HG03095 (cell line): Measurements from ENCODE around the gene MSI2.

Experiments used
- ATAC-seq: cut with Tn5 transposase; IDR thresholded peaks from one replicate; pipeline ENCODE4 v1.9.1; 2021; ENCODE audit warnings: moderate library complexity; ENCODE audit not compliant: unreplicated experiment

MSI2 gene

GRCh38 chr17:57269052-57269451 lies 12.7 kb downstream of the MSI2 start:
- ATAC-seq, result no peak

DNA sequence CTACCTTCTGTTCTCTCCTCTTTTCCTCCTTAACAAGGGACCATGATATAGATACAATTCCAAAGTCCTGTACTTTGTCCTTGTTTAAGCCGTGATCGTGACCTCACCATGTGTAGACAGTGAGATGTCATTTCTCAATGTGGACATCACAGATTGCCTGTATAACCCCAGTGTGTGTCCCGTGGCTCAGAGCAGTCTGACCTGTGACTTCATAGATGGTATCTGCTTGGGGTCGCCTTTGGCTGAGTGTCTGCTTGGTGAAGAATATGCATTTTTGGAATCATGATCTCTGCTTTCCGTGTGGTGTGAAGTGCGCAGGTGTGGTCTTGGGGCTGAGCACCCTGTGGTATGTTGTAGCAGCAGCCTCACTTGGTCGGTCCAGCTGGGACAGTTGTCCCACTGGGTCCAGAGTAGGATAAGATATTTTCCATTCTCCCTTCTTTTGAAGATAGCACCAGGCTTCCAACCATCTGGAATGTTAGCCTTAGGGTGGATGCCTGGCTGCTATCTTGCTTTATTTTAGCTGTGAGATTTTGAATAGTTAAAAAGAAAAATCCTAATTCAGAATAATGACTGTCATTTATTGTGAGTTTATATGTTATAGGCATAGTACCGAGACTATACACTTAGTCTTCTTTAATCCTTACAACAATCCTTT lies 13.4 kb downstream of the MSI2 start:
- ATAC-seq, result no peak

DNA sequence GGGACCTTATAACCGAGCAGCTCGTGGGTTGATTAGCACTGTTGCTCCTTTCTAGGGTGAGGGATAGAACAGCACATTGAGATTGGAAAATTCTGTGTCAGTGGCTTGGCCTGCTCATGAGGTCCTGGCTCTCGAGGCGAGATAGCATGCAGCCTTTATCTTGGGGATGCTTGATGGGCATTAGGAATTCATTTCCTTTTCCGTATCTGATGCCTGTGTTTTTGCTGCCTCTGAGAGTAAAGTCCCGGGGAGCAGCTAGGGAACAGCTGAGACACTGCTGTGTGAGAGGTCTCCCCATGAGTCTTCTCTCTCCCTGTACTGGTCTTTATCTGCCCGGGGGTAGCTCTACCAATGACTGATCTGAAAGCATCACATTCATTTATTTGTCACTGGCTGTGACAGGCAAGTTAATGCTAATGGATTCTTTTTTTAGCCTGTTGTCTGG lies 14.5 kb downstream of the MSI2 start:
- no peak for ATAC-seq

DNA sequence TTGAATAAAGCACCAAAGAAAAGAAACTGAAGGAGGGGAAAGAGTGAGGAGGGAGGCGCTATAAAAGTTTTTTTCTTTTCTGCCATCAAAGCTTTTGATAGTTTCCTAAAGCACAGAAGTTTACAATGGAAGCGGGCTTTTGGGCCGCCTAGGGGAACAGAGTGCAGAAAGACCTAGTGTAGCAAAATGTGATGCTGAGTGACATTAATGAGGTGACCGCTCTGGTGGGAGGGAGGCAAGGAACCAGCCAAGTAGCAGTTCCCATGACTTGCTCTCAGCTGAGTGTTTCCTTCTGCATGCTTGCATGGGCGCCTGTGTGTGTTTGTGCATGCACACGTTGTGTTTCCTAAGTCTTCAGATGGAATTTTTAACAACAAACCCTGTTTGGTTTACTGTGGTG lies 15.5 kb downstream of the MSI2 start:
- ATAC-seq, result no peak

GRCh38 chr17:57273490-57273889 lies 17.2 kb downstream of the MSI2 start:
- ATAC-seq, result no peak

DNA sequence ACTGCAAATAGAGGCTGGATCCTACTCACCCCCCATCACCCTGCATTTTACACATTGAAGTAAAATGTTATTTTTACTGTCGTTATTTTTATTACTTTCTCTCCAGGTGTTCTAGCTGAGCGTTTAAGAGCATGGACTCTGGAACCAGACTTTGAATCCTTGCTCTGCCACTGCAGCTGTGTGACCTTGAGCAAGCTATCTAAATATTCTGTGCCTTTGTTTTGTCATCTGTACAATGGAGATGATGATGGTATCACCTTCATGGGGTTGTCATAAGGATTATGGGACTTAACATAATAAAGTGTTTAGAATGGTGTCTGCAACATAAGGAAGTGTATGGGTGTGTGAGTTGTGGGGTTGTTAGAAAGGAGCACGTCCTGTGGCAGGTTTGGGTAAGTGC lies 17.8 kb downstream of the MSI2 start:
- ATAC-seq, result no peak

GRCh38 chr17:57275071-57275764 lies 18.9 kb downstream of the MSI2 start:
- ATAC-seq, result no peak

- ATAC-seq, result no peak
These were observed 20.3 kb downstream of the MSI2 start for GRCh38 chr17:57276621-57277020.

GRCh38 chr17:57277923-57278604 lies 21.7 kb downstream of the MSI2 start:
- no peak for ATAC-seq

DNA sequence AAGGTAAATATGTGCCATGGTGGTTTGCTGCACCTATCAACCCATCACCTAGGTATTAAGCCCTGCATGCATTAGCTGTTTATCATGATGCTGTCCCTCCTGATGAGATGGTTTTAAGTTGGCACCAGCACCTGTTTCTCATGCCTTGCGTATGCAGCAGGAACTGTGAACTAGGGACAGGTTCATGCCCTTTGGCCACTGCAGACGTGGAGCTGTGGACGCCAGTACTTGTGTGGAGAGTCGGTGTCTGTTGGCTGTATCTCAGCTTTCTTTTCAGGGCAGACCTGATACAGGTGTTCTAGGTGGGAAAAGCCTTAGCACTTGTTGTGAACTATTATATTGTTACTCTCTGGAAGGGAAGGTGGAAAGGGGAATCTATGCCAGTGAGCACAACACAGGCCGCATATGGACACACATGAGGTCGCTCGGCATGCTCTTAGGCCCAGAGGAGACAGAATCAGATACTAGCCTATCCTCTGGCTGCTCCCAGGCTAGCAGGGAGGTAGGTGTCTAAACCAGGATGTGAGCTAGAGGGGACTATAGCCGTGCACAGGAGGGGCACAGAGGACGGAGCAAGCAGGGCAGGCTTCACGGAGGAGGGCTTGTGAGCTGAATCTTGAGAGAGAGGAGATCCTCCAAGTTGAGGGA lies 22.5 kb downstream of the MSI2 start:
- no peak for ATAC-seq

- no peak for ATAC-seq
These were observed 23.1 kb downstream of the MSI2 start for GRCh38 chr17:57279432-57279831.

- ATAC-seq, result no peak
These were observed 25.6 kb downstream of the MSI2 start for GRCh38 chr17:57281887-57282286.

DNA sequence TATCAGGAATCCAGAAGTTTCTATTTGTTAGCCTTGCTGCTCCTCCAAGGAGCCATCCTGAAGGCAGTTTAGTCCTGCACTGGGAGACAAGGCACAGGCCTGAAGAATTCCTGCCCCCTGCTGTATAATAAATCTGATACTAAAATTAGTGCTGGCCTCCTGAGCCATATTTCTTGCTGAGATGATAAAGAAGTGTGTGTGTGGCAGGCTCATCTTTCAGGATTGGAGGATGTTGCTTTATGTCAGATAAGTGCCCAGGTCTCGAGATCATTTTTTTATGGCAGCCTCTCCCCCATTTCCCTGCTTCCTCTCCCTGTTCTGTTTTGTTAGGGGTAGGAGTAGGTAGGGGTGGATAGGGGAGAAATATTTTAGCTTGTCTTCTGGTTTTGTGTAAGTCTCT lies 26.0 kb downstream of the MSI2 start:
- no peak for ATAC-seq

- no peak for ATAC-seq
These were observed 27.1 kb downstream of the MSI2 start for GRCh38 chr17:57283203-57283971.

- ATAC-seq, result no peak
These were observed 28.3 kb downstream of the MSI2 start for GRCh38 chr17:57284583-57284982.

GRCh38 chr17:57284984-57285646 lies 28.8 kb downstream of the MSI2 start:
- ATAC-seq, result no peak

- no peak for ATAC-seq
These were observed 29.4 kb downstream of the MSI2 start for GRCh38 chr17:57285701-57286100.

- ATAC-seq, result no peak
These were observed 30.2 kb downstream of the MSI2 start for GRCh38 chr17:57286399-57287105.

- ATAC-seq, result no peak
These were observed 31.9 kb downstream of the MSI2 start for GRCh38 chr17:57288040-57288772.
